ENCODE results near the gene AP2A1.

Gene AP2A1

DNA sequence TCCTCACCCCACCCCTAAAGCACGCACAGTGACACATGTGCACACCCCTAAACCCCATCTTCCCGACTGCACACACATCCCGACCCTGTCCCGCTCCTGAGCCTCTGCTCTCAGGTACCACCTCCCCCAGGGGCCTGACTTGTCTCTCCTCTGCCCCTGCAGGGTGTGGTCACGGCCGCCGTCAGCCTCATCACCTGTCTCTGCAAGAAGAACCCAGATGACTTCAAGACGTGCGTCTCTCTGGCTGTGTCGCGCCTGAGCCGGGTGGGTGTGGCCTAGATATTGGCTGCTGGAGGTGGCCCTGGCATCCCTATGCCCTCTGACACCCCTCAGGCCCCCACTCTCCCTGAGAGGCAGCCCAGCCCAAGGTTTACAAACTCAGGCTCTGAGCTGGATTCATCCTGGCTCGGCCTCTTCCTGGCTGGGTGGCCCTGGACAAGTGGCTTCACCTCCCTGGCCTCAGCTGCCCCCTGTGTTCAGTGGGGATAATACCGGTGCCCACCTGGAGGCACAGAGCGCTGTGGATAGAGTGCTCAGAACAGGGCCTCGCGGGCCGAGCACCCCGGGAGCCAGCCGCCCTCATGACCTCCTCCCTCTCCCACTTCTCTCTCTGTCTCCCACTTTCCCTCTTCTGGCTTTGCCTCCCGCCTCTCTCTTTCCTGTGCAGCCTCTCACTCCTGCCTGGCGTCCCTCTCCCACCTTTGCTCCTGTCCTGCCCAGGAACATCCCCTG is 26.2 kb downstream of the AP2A1 start:
- DNase-seq (ENCODE audit: low read depth in 3 of 3, low spot score in 1 of 3), result no peak

DNA sequence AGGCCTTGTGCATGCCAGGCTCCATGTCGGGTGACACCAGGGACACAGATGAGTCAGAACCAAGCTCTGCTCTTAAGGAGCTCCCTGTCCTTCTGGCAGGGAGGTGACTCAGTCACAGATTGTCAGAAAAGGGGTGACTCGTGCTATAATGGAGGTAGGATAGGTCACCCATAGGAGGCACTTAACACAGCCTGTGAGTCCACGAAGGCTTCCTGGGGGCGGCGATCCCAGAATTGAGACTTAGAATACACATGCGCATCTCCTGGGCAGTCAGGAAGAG is 26.7 kb downstream of the AP2A1 start:
- no peak for DNase-seq (ENCODE audit: low read depth in 3 of 3, low spot score in 1 of 3)

DNA sequence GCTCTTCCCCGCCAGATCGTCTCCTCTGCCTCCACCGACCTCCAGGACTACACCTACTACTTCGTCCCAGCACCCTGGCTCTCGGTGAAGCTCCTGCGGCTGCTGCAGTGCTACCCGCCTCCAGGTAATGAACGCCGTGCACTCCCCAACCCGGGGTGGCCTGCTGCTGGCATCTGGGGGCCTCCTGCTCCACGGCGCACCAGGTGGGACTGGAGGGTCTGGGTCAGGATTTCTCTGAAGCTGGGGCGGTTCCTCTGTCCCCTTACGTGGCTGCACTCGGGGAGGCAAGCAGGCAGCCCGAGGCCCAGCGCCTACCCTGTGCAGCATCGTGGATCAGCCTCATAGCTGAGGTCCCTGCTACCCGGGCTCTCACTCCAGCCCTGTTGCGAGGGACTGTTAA is 28.8 kb downstream of the AP2A1 start:
- no peak for DNase-seq (ENCODE audit: low read depth in 3 of 3, low spot score in 1 of 3)

DNA sequence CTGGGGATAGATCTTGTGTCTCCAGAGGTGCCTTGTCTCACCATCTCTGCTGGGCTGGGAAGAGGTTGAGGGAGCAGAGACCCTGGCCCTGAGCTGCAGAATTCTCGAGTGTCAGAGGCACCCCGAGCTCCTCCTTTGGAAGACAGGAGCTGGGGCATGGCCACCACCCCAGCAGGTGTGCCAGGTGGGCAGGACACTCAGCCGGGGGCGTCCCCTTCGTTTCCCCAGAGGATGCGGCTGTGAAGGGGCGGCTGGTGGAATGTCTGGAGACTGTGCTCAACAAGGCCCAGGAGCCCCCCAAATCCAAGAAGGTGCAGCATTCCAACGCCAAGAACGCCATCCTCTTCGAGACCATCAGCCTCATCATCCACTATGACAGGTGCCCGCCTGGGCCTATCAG is 31.8 kb downstream of the AP2A1 start:
- DNase-seq (ENCODE audit: low read depth in 3 of 3, low spot score in 1 of 3), result no peak

DNA sequence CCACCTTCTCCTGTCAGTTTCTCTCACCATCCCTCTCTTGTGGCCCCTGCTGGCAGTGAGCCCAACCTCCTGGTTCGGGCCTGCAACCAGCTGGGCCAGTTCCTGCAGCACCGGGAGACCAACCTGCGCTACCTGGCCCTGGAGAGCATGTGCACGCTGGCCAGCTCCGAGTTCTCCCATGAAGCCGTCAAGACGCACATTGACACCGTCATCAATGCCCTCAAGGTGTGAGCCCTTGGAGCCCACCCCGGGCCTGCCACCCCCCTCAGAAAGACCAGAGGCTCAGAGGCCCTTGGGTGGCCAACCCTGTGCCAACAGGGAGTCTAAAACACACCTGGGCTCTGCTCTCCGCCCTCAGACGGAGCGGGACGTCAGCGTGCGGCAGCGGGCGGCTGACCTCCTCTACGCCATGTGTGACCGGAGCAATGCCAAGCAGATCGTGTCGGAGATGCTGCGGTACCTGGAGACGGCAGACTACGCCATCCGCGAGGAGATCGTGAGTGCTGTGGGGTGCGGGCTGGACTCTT is 32.5 kb downstream of the AP2A1 start:
- no peak for DNase-seq (ENCODE audit: low read depth in 3 of 3, low spot score in 1 of 3)

DNA sequence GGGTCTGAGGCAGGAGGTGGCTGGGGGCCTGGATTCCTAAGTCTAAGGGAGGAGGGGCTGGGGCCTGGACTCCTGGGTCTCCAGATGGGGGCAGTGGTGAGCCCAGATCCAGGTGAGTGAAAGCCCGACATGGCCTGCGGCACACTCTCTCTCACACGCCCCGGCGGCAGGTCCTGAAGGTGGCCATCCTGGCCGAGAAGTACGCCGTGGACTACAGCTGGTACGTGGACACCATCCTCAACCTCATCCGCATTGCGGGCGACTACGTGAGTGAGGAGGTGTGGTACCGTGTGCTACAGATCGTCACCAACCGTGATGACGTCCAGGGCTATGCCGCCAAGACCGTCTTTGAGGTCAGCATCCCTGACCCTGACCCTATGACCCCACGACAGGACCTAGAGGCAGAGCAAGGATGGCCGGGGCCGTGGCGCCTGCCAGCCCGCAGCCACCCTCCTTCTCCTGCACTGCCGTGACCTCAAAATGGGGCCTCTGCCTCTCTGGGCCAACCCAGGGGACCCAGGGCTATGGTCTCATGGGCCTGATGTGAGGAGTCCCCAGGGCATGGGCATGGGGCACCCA is 33.1 kb downstream of the AP2A1 start:
- DNase-seq (ENCODE audit: low read depth in 3 of 3, low spot score in 1 of 3), result no peak

DNA sequence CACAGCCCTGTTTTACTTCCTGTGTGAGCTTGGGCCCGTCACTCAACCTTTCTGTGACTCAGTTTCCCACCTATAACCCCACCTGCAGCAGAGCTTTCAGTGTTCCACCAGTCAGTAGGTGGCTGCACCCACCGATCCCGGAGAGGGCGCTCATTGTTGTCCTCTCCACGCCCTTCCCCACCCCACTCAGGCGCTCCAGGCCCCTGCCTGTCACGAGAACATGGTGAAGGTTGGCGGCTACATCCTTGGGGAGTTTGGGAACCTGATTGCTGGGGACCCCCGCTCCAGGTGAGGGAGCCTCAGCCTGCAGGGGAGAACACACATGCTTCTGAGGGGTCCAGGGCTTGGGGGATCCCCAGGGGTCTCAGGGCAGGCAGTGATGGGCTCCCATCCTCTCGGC is 34.0 kb downstream of the AP2A1 start:
- no peak for DNase-seq (ENCODE audit: low read depth in 3 of 3, low spot score in 1 of 3)

DNA sequence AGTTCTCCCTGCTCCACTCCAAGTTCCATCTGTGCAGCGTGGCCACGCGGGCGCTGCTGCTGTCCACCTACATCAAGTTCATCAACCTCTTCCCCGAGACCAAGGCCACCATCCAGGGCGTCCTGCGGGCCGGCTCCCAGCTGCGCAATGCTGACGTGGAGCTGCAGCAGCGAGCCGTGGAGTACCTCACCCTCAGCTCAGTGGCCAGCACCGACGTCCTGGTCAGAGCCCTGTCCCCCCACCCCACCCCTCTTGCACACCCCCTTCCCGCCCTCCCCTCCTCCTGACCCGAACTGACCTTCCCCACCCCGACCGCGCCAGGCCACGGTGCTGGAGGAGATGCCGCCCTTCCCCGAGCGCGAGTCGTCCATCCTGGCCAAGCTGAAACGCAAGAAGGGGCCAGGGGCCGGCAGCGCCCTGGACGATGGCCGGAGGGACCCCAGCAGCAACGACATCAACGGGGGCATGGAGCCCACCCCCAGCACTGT is 34.6 kb downstream of the AP2A1 start:
- DNase-seq (ENCODE audit: low read depth in 3 of 3, low spot score in 1 of 3), result no peak

DNA sequence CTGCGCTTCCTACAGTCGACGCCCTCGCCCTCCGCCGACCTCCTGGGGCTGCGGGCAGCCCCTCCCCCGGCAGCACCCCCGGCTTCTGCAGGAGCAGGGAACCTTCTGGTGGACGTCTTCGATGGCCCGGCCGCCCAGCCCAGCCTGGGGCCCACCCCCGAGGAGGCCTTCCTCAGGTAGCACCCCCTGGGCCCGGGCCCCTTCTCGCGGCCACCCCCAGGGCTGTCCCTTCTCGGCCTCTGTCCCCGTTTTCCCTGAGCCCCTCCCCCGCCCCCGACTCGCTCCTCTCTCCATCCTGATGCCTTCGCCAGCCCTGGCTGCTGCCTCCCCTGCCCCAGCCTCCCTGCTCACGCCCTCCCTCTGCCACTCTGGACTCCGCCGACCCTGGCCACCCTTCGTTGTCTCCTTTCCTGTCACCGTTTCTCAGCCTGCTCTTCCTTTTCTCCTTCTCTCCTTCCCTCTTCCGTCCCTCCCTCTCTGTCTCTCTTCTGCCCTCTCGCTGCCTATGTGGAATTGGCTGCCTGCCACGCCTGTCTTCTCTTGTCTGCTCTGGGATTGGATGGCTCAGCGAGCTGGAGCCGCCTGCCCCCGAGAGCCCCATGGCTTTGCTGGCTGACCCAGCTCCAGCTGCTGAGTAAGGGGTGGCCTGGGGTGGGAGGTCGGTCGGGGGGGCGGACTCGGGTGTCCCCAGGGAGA is 35.3 kb downstream of the AP2A1 start:
- no peak for DNase-seq (ENCODE audit: low read depth in 3 of 3, low spot score in 1 of 3)

DNA sequence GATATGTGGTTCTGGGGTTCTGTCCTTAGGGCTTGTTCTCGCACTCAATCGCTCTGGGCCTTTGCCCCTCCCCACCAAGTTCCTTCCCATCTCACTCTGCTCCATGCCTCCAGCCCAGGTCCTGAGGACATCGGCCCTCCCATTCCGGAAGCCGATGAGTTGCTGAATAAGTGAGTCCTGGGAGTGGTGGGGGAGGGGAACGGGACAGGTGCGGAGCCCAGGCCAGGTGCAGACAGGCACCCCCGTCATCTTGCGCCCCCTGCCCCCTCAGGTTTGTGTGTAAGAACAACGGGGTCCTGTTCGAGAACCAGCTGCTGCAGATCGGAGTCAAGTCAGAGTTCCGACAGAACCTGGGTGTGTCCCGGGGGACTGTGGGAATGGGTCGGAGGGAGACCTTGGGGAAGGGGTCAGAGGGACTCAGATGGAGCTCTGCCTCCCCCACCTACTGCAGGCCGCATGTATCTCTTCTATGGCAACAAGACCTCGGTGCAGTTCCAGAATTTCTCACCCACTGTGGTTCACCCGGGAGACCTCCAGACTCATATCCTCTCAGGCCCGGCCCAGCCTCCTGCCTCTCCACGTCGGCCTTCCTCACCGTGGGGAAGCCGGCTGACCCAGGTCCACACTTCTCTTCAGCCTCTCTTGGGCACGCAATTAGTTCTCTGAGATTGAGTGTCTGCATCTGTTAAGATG is 36.2 kb downstream of the AP2A1 start:
- no peak for DNase-seq (ENCODE audit: low read depth in 3 of 3, low spot score in 1 of 3)

DNA sequence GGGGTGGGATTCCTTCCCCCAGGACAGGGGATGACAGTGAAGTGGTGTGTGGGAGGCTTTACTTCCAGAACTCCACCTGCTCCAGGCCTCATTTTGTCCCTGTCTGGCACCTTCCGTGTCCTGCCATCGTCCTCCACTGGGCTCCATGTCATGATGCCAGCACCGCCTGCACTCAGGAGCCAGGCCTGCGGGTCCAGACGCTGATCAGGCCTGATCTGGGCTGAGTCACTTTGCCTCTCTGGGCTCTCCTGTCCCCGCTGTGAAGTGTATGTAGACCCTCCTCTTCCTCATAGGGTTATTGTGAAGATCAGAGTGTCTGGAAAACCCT is 36.7 kb downstream of the AP2A1 start:
- no peak for DNase-seq (ENCODE audit: low read depth in 3 of 3, low spot score in 1 of 3)

DNA sequence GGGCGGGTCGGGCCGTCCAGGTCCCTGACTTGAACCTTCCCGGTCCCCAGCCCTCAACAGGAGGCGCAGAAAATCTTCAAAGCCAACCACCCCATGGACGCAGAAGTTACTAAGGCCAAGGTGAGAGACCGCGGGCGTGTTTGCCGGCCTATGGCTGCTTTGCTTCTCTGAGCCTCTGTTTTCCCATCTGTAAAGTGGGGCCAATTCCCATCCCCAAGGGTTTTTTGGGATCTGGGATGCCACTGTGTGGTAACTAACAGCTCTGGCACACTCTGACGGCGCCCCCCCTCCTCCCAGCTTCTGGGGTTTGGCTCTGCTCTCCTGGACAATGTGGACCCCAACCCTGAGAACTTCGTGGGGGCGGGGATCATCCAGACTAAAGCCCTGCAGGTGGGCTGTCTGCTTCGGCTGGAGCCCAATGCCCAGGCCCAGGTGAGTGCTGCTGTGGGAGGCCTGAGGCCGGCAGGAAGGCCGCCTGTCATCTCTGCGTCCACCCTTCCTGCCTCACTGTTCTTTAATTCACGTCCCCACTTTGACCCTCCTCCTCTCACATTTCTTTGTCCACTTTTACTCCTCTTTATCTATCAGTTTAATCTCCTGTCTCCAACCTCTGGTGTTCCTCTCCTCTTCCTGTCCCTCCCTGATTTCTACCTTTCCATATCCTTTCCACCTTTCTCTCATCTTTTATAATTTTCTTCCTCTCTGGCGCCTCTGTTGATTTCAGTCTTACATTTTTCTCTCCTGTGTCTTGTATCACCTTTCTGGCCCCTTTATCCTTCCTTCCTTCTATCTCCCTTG is 39.2 kb downstream of the AP2A1 start:
- no peak for DNase-seq (ENCODE audit: low read depth in 3 of 3, low spot score in 1 of 3)

DNA sequence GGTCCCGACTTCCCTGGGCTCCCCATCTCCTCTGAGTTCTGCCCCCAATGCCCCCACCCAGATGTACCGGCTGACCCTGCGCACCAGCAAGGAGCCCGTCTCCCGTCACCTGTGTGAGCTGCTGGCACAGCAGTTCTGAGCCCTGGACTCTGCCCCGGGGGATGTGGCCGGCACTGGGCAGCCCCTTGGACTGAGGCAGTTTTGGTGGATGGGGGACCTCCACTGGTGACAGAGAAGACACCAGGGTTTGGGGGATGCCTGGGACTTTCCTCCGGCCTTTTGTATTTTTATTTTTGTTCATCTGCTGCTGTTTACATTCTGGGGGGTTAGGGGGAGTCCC is 39.8 kb downstream of the AP2A1 start:
- DNase-seq (ENCODE audit: low read depth in 3 of 3, low spot score in 1 of 3), result no peak

DNA sequence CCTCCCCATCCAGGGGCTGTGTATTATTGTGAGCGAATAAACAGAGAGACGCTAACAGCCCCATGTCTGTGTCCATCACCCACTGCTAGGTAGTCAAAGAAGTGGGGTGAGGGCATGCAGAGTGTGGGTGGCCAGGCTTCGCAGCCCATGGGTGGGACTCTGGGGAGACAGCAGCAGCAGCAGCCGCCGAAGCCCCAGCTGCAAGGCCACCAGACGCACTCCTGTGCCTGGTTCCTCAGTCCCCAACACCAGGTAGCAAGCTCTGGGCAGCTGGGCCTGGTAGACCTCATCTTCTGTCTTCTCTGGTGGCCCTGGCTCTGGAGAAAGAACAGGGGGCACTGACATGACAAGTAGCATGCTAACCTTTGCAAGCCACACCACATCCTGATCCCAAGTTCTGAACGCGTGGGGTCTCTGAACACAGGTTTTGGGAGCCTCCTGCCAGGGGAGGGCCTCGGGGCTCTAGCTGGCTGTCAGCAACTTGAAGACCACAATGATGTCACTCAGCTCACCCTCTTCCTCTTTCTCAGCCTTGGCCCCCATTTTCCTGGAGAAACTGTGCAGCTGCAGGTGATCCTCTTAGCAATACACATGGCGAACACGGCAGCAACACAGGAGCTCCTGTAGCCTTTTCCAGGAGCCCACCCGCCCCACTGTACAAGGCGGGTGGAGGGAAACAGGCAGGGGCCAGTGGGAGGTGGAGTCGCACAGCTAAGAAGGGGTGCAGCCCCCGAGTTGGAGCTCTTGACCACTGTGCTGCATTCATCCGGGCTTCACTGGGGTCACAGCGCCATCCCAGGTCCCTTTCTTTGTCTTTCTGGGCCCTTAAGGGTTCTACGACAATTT is 40.5 kb downstream of the AP2A1 start:
- no peak for DNase-seq (ENCODE audit: low read depth in 3 of 3, low spot score in 1 of 3)

DNA sequence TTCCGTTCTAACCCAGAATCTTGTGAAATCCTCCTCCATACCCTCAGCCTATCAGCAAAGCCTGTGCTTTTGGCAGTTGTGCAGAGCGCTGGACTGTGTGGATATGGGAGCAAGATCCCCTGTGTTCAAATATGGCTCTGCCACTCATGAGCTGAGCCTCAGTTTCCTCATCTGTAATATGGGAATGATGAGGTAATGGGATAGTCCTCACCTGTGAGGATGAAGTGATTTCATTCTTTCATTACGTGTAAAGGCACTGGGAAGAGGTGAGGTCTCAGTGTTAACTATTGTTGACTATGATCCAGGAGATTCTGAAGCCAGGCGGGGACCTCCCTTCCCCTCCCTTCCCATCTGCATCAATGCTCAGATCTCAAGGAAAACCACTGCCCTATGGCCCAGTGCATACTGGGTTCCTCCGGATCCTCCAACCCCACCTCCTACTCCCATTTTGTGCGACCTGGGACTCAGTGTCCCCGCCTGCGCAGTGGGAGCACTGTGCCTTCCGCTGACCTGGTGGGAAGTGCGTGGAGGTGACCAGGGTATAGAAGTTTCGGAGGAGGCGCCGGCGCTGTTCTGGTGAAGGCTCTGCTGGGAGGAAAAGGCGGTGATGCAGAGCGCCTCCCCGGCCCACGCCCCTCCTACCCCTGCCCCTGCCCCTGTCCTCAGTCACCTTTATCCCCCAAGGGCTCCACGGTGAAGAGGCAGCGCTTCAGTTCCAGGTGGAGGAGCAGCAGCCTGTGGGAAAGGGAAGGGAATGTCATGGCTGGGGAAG is 41.3 kb downstream of the AP2A1 start:
- DNase-seq (ENCODE audit: low read depth in 3 of 3, low spot score in 1 of 3), result no peak

DNA sequence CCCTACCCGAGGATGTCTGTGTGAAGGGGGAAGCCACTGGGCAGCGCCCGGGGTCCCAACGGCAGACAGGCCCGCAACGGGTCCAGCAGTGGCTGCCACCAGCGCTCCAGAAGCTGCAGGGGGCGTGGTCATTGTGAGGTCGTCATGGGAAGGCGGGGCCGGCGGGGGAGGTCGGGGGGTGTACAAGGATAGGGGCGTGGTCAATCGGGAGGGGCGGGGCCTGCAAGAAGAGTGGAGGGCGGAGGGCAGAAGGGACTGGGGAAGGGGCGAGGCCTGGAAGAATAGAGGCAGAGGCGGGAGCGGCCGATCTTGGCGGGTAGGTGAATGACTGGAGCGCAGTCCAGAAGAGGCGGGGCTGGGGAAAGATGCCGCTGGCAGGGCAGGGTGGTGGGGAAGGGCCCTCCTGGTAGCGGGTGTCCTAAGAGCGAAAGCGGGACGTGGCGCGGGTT is 41.9 kb downstream of the AP2A1 start:
- DNase-seq (ENCODE audit: low read depth in 3 of 3, low spot score in 1 of 3), result peak; percentile 70 to 81 (median 72)

DNA sequence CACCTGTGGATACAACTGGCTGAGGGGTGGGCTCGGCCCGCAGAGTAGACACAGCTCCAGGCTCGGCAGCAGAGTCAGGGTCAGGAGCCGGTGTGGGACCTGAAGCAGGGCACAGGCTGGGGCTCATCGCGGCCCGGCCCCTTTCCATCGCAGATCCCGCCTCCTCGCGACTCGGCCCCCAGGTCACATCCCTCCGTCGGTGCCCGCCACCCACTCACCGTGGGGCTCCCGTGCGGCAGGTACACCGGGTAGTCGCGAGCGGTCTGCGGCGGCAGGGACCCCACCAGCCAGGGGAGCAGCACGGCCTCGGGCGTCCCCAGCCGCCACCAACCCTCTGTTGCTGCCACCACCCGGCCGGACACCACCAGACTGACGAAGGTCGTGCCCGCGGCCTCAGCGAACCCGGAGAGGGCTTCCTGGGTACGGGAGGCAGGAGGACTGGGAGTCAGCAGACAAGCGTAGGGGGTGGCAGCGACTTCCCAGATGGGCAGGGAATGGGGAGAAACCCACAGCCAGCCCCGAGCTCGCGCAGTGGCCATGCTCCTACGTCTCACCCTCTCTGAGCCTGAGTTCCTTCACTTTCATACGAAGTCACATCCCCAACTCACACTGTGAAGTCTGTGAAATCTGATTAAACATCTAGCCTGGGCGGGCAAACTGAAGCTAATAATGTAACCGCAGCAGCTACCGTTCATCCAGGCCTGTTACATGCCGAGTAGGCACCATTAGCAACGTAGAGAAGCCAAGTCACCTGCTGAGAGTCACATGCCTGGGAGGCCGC is 42.5 kb downstream of the AP2A1 start:
- peak in 2 of 3 donors; percentile 15 to 33 for DNase-seq (ENCODE audit: low read depth in 3 of 3, low spot score in 1 of 3)

DNA sequence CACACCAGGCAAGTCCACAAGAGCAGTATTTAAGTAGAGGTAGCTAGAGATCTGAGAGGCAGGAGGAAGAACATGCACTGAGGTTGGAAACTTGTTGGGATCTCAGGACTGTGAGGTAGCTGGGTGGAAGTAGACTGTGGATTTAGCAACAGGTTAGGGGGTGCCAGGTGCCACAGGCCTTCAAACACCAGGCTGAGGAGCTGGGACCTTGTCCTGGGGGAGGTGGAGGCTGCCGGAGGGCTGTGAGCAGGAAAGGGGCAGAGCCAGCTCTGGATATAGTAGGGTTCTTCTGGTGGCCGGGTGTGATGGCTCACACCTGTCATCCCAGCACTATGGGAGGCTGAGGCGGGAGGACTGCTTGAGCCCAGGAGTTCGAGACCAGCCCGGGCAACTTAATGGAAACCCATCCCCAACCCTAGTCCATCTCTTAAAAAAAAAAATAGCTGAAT is 43.2 kb downstream of the AP2A1 start:
- DNase-seq (ENCODE audit: low read depth in 3 of 3, low spot score in 1 of 3), result no peak

DNA sequence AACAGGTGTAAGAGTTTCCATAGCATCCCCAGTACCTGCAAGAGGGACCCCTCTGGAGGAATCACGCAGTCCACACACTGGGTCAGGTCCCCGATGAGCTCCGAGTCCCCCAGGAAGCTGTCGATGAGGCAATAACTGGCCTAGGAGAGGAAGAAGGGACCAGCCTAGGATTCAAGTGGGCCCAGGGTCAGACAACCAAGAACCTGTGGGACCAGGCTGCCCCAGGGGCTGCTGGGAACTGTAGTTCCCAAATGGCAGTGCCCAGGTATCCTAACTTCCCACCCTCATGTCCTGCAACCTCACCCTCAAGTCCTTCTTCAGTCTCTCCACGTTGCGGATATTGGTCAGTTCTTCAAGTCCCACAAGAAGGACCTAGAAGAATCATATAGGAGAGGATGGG is 44.5 kb downstream of the AP2A1 start:
- no peak for DNase-seq (ENCODE audit: low read depth in 3 of 3, low spot score in 1 of 3)
